H9 (cell line): Measurements from ENCODE around the gene CAPN5. TPM values are rescaled to one million over a fixed set of nuclear protein-coding genes. Genes with fewer than 3 reads are reported as not detected.

Experiments
- DNase-seq: peaks from one replicate; pipeline ENCODE4 v3.0.0-alpha.2; 2017
- H2AFZ ChIP-seq: one replicate; pipeline ENCODE4 v1.6.1; 2013; ENCODE audit warnings: mild to moderate bottlenecking, low read length, control low read depth, moderate library complexity
- H2AK5ac ChIP-seq: 2 replicates; pipeline ENCODE4 v1.6.1; 2013; ENCODE audit warnings: low read length, control low read depth, mixed read lengths; ENCODE audit not compliant: insufficient read length
- H2BK120ac ChIP-seq: one replicate; pipeline ENCODE4 v1.6.1; 2013; ENCODE audit warnings: low read depth, mild to moderate bottlenecking, low read length, control low read depth, inconsistent platforms; ENCODE audit not compliant: poor library complexity, severe bottlenecking
- H2BK12ac ChIP-seq: 2 replicates; pipeline ENCODE4 v1.6.1; 2013; ENCODE audit warnings: low read length, control low read depth, mixed read lengths, low read depth; ENCODE audit not compliant: insufficient read length
- H2BK15ac ChIP-seq: 2 replicates; pipeline ENCODE4 v1.6.1; 2013; ENCODE audit warnings: low read depth, low read length, control low read depth
- H2BK20ac ChIP-seq: one replicate; pipeline ENCODE4 v1.6.1; 2013; ENCODE audit warnings: low read depth, mild to moderate bottlenecking, low read length, control low read depth, inconsistent platforms; ENCODE audit not compliant: poor library complexity, severe bottlenecking
- H2BK5ac ChIP-seq: 2 replicates; pipeline ENCODE4 v1.6.1; 2013; ENCODE audit warnings: low read length, control low read depth, mixed read lengths; ENCODE audit not compliant: insufficient read length
- H3K14ac ChIP-seq: 2 replicates; pipeline ENCODE4 v1.6.1; 2013; ENCODE audit warnings: low read length, control low read depth; ENCODE audit not compliant: insufficient read depth
- H3K18ac ChIP-seq: 2 replicates; pipeline ENCODE4 v1.6.1; 2013; ENCODE audit warnings: low read depth, mild to moderate bottlenecking, mixed read lengths, low read length, control low read depth; ENCODE audit not compliant: insufficient read length
- H3K23ac ChIP-seq: 2 replicates; pipeline ENCODE4 v1.6.1; 2013; ENCODE audit warnings: low read length, control low read depth, mixed read lengths, low read depth; ENCODE audit not compliant: insufficient read length
- H3K23me2 ChIP-seq: 2 replicates; pipeline ENCODE4 v1.6.1; 2013; ENCODE audit warnings: low read depth, mild to moderate bottlenecking, mixed read lengths, low read length, control low read depth; ENCODE audit not compliant: insufficient read length, poor library complexity, severe bottlenecking
- H3K27ac ChIP-seq: 2 replicates; pipeline ENCODE4 v1.5.1; 2013; ENCODE audit warnings: low read length, control low read depth, mixed read lengths, low read depth; ENCODE audit not compliant: insufficient read length
- H3K27me3 ChIP-seq: 2 replicates; pipeline ENCODE4 v1.6.1; 2013; ENCODE audit warnings: low read length, control low read depth, inconsistent platforms; ENCODE audit not compliant: insufficient read depth
- H3K4ac ChIP-seq: 2 replicates; pipeline ENCODE4 v1.6.1; 2013; ENCODE audit warnings: low read depth, mild to moderate bottlenecking, control low read depth, inconsistent platforms, low read length, moderate library complexity
- H3K4me1 ChIP-seq: 2 replicates; pipeline ENCODE4 v1.6.1; 2013; ENCODE audit warnings: low read length, control low read depth, inconsistent platforms; ENCODE audit not compliant: insufficient read depth
- H3K4me2 ChIP-seq: 2 replicates; pipeline ENCODE4 v1.6.1; 2013; ENCODE audit warnings: low read length, control low read depth, mixed read lengths; ENCODE audit not compliant: insufficient read length, insufficient read depth
- H3K56ac ChIP-seq: 2 replicates; pipeline ENCODE4 v1.6.1; 2013; ENCODE audit warnings: low read depth, mild to moderate bottlenecking, mixed read lengths, low read length, control low read depth; ENCODE audit not compliant: insufficient read length
- H3K79me1 ChIP-seq: 2 replicates; pipeline ENCODE4 v1.6.1; 2013; ENCODE audit warnings: low read depth, mild to moderate bottlenecking, moderate library complexity, low read length, control low read depth, inconsistent platforms; ENCODE audit not compliant: insufficient read depth, poor library complexity, severe bottlenecking
- H3K79me2 ChIP-seq: 2 replicates; pipeline ENCODE4 v1.6.1; 2013; ENCODE audit warnings: low read length, control low read depth, inconsistent platforms; ENCODE audit not compliant: insufficient read depth
- H3K9ac ChIP-seq: 2 replicates; pipeline ENCODE4 v1.6.1; 2013; ENCODE audit warnings: low read length, control low read depth, mixed read lengths; ENCODE audit not compliant: insufficient read length; ENCODE audit errors: extremely low read depth
- H3K9me3 ChIP-seq: one replicate; pipeline ENCODE4 v1.6.1; 2013; ENCODE audit warnings: low read depth, low read length, inconsistent platforms; ENCODE audit not compliant: control insufficient read depth
- H3T11ph ChIP-seq: one replicate; pipeline ENCODE4 v1.6.1; 2013; ENCODE audit warnings: mild to moderate bottlenecking, low read length, control low read depth, inconsistent platforms
- H4K20me1 ChIP-seq: one replicate; pipeline ENCODE4 v1.6.1; 2013; ENCODE audit not compliant: control insufficient read depth, insufficient read length, insufficient read depth
- H4K5ac ChIP-seq: 2 replicates; pipeline ENCODE4 v1.6.1; 2013; ENCODE audit warnings: low read depth, mild to moderate bottlenecking, mixed read lengths, low read length, control low read depth; ENCODE audit not compliant: insufficient read length
- H4K8ac ChIP-seq: replicated peaks from 2 replicates; pipeline ENCODE4 v1.6.1; 2013; ENCODE audit warnings: low read length, control low read depth, mixed read lengths, low read depth; ENCODE audit not compliant: insufficient read length
- H4K91ac ChIP-seq: 2 replicates; pipeline ENCODE4 v1.6.1; 2013; ENCODE audit warnings: low read depth, mild to moderate bottlenecking, moderate library complexity, mixed read lengths, low read length, control low read depth; ENCODE audit not compliant: insufficient read length
- H3K27ac Mint-ChIP-seq, 3 experiments: 2 replicates in 2 of 3; 3 replicates in 1 of 3; pipeline ENCODE4 v1.8.0; 2020 to 2021; ENCODE audit warnings: mixed read lengths in 3 of 3, mild to moderate bottlenecking in 1 of 3, moderate library complexity in 1 of 3
- H3K27me3 Mint-ChIP-seq: 2 replicates; pipeline ENCODE4 v1.8.0; 2021; ENCODE audit warnings: low read depth, mild to moderate bottlenecking, moderate library complexity, mixed read lengths
- H3K36me3 Mint-ChIP-seq, 3 experiments: 2 replicates in 2 of 3; 3 replicates in 1 of 3; pipeline ENCODE4 v1.8.0; 2020 to 2021; ENCODE audit warnings: low read depth in 3 of 3, mixed read lengths in 3 of 3; ENCODE audit not compliant: insufficient read depth in 1 of 3
- H3K4me1 Mint-ChIP-seq, 2 experiments: 2 replicates each; pipeline ENCODE4 v1.8.0; 2020; ENCODE audit warnings: mixed read lengths in 2 of 2
- H3K4me3 Mint-ChIP-seq, 2 experiments: 2 replicates in 1 of 2; 3 replicates in 1 of 2; pipeline ENCODE4 v1.8.0; 2020 to 2021; ENCODE audit warnings: mild to moderate bottlenecking in 2 of 2, mixed read lengths in 2 of 2, moderate library complexity in 1 of 2
- H3K9me3 Mint-ChIP-seq, 2 experiments: 2 replicates in 1 of 2; 3 replicates in 1 of 2; pipeline ENCODE4 v1.8.0; 2020; ENCODE audit warnings: mild to moderate bottlenecking in 2 of 2, mixed read lengths in 2 of 2, moderate library complexity in 1 of 2
- WGBS: extraction: QIAGEN DNeasy Blood & Tissue Kit; methylation state at CpG from one replicate; pipeline ENCODE4 v1.1.7; 2013; ENCODE audit warnings: missing lambda C conversion rate, low lambda C conversion rate, mixed read lengths; ENCODE audit not compliant: insufficient read length; ENCODE audit errors: extremely low coverage; 5-methylcytosine and 5-hydroxymethylcytosine counted together
- total RNA-seq: library from RNA; stranded (reverse); gene quantifications from 2 replicates; pipeline ENCODE4 v1.2.1, GENCODE V29; 2021
- TF ChIP-seq, protein P1 (sequence below): fragments of 200-600 bp; sonication (generic); conservative IDR thresholded peaks from 3 replicates; pipeline ENCODE4 v1.8.0; 2021; ENCODE audit warnings: antibody characterized with exemption, mild to moderate bottlenecking

Gene CAPN5
- total RNA-seq, 1 experiment from 2014 or later: 16.7 TPM

DNA sequence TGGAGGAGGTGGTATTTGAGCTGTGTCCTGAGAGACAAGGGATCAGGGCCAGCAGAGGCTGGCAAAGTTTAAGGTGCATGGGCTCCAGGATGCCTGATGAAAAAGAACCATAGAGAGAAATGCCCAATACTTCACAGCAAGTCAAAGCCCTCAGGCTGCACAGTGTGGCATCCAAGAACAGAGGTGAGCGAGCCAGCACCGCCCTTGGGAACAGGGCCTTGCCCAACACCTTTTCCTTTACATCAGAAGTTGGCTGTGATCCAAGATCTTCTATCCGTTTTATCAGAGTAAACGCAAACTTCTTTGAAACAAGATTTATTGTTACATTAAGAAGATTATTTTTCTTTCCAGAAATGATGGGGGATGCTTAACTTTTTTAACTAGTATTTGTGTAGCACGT is 31.2 kb upstream of the CAPN5 start:
- no peaks in the 10 kb centered on the region for H3K79me2 ChIP-seq
- H3K4me2 ChIP-seq: no peak overlapping the region
- H4K20me1 ChIP-seq: no peaks in the 10 kb centered on the region
- H3K36me3 Mint-ChIP-seq: peaks cover 0 to 3% (median 0%) of the 10 kb centered on the region in 3 experiments; a peak in 4 of 7 replicates
- H3K9me3 ChIP-seq: no peaks in the 10 kb centered on the region
- no CpG with 5 or more reads among the region's 5 CpGs for WGBS
- H4K5ac ChIP-seq: no peak overlapping the region
- H3K23ac ChIP-seq: no peak overlapping the region
- H3K23me2 ChIP-seq: no peaks in the 10 kb centered on the region
- H2BK5ac ChIP-seq: no peak overlapping the region
- no peak overlapping the region for H3K27ac ChIP-seq
- H3K27ac Mint-ChIP-seq: no peak overlapping the region
- H2AK5ac ChIP-seq: no peak overlapping the region
- H4K91ac ChIP-seq: no peak overlapping the region
- H3K27me3 Mint-ChIP-seq: peaks cover 39% of the 10 kb centered on the region
- no peak overlapping the region for H3K14ac ChIP-seq
- H3K18ac ChIP-seq: no peak overlapping the region
- no peak for DNase-seq
- peaks cover 6 to 13% of the 10 kb centered on the region in 2 experiments; a peak in 3 of 4 replicates for H3K4me1 Mint-ChIP-seq
- H2BK20ac ChIP-seq: no peak overlapping the region
- no peaks in the 10 kb centered on the region for H3K4me1 ChIP-seq
- H4K8ac ChIP-seq: no peak overlapping the region
- no peak overlapping the region for H2BK15ac ChIP-seq
- H2BK12ac ChIP-seq: no peak overlapping the region
- no peak overlapping the region for H3K4ac ChIP-seq
- no peak overlapping the region for H3K56ac ChIP-seq
- H2BK120ac ChIP-seq: no peak overlapping the region
- no peak overlapping the region for H3T11ph ChIP-seq
- TF ChIP-seq, protein P1, sequence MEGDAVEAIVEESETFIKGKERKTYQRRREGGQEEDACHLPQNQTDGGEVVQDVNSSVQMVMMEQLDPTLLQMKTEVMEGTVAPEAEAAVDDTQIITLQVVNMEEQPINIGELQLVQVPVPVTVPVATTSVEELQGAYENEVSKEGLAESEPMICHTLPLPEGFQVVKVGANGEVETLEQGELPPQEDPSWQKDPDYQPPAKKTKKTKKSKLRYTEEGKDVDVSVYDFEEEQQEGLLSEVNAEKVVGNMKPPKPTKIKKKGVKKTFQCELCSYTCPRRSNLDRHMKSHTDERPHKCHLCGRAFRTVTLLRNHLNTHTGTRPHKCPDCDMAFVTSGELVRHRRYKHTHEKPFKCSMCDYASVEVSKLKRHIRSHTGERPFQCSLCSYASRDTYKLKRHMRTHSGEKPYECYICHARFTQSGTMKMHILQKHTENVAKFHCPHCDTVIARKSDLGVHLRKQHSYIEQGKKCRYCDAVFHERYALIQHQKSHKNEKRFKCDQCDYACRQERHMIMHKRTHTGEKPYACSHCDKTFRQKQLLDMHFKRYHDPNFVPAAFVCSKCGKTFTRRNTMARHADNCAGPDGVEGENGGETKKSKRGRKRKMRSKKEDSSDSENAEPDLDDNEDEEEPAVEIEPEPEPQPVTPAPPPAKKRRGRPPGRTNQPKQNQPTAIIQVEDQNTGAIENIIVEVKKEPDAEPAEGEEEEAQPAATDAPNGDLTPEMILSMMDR: no peak
- no peaks in the 10 kb centered on the region for H3K79me1 ChIP-seq
- H3K9me3 Mint-ChIP-seq: peaks cover 0 to 4% of the 10 kb centered on the region in 2 experiments; a peak in 2 of 5 replicates
- H3K27me3 ChIP-seq: peaks cover 9% of the 10 kb centered on the region; the same call in 1 of the 2 replicates
- no peak overlapping the region for H2AFZ ChIP-seq
- no peak overlapping the region for H3K9ac ChIP-seq
- H3K4me3 Mint-ChIP-seq: no peak overlapping the region
